ENCODE data around the gene GJA9.

GJA9 gene

GRCh38 chr1:38881487-38881886, at the start of gene GJA9:
Gene GJA9 (minus strand): TSS chr1:38881587. CDS start chr1:38876098, 5,489 bp downstream.
- Histone ChIP-seq H3K36me3 (ENCODE audit: control insufficient read depth in 5 of 5, insufficient read depth in 5 of 5, low read length in 5 of 5) (peaks cover 0 to 1% (median 0%) of the 10 kb centered on the region in 5 donors), H3K27ac (ENCODE audit: low read depth, low read length) (no peak within 1 kb of the TSS), H3K9ac (ENCODE audit: low read length in 5 of 5) (peak within 1 kb of the TSS in 1 of 5 donors; percentile 20), H3K4me3 (ENCODE audit: low read depth in 1 of 5, low read length in 5 of 5) (no peak within 1 kb of the TSS), H3K4me1 (ENCODE audit: control insufficient read depth in 5 of 5, insufficient read depth in 5 of 5, low read length in 5 of 5) (no peaks in the 10 kb centered on the region), H3K27me3 (ENCODE audit: control insufficient read depth in 5 of 5, insufficient read depth in 4 of 5, low read length in 5 of 5) (no peaks in the 10 kb centered on the region), H3K9me3 (ENCODE audit: control insufficient read depth in 5 of 5, low read length in 5 of 5) (no peaks in the 10 kb centered on the region)

- H3K27me3 ChIP-seq (ENCODE audit: control insufficient read depth in 5 of 5, insufficient read depth in 4 of 5, low read length in 5 of 5) = no peaks in the 10 kb centered on the region
- H3K9me3 ChIP-seq (ENCODE audit: control insufficient read depth in 5 of 5, low read length in 5 of 5) = no peaks in the 10 kb centered on the region
- H3K4me3 ChIP-seq (ENCODE audit: low read depth in 1 of 5, low read length in 5 of 5) = no peak overlapping the region
- H3K36me3 ChIP-seq (ENCODE audit: control insufficient read depth in 5 of 5, insufficient read depth in 5 of 5, low read length in 5 of 5) = no peaks in the 10 kb centered on the region
- no peak overlapping the region for H3K27ac ChIP-seq (ENCODE audit: low read depth, low read length)
- no peak overlapping the region for H3K9ac ChIP-seq (ENCODE audit: low read length in 5 of 5)
- no peaks in the 10 kb centered on the region for H3K4me1 ChIP-seq (ENCODE audit: control insufficient read depth in 5 of 5, insufficient read depth in 5 of 5, low read length in 5 of 5)
Observed at GRCh38 chr1:38929476-38929875, 48.1 kb upstream of the GJA9 start.

GRCh38 chr1:38929054-38929453, 47.7 kb upstream of the GJA9 start:
- H3K9me3 ChIP-seq (ENCODE audit: control insufficient read depth in 5 of 5, low read length in 5 of 5) = no peaks in the 10 kb centered on the region
- H3K4me1 ChIP-seq (ENCODE audit: control insufficient read depth in 5 of 5, insufficient read depth in 5 of 5, low read length in 5 of 5) = no peaks in the 10 kb centered on the region
- no peaks in the 10 kb centered on the region for H3K27me3 ChIP-seq (ENCODE audit: control insufficient read depth in 5 of 5, insufficient read depth in 4 of 5, low read length in 5 of 5)
- H3K36me3 ChIP-seq (ENCODE audit: control insufficient read depth in 5 of 5, insufficient read depth in 5 of 5, low read length in 5 of 5) = no peaks in the 10 kb centered on the region
- H3K9ac ChIP-seq (ENCODE audit: low read length in 5 of 5) = no peak overlapping the region
- no peak overlapping the region for H3K4me3 ChIP-seq (ENCODE audit: low read depth in 1 of 5, low read length in 5 of 5)
- no peak overlapping the region for H3K27ac ChIP-seq (ENCODE audit: low read depth, low read length)

GRCh38 chr1:38926091-38926490, 44.7 kb upstream of the GJA9 start:
- no peaks in the 10 kb centered on the region for H3K27me3 ChIP-seq (ENCODE audit: control insufficient read depth in 5 of 5, insufficient read depth in 4 of 5, low read length in 5 of 5)
- no peaks in the 10 kb centered on the region for H3K9me3 ChIP-seq (ENCODE audit: control insufficient read depth in 5 of 5, low read length in 5 of 5)
- no peaks in the 10 kb centered on the region for H3K36me3 ChIP-seq (ENCODE audit: control insufficient read depth in 5 of 5, insufficient read depth in 5 of 5, low read length in 5 of 5)
- no peak overlapping the region for H3K4me3 ChIP-seq (ENCODE audit: low read depth in 1 of 5, low read length in 5 of 5)
- no peak overlapping the region for H3K9ac ChIP-seq (ENCODE audit: low read length in 5 of 5)
- H3K4me1 ChIP-seq (ENCODE audit: control insufficient read depth in 5 of 5, insufficient read depth in 5 of 5, low read length in 5 of 5) = no peaks in the 10 kb centered on the region
- no peak overlapping the region for H3K27ac ChIP-seq (ENCODE audit: low read depth, low read length)

GRCh38 chr1:38925391-38925790, 44.0 kb upstream of the GJA9 start:
- Histone ChIP-seq H3K27me3 (ENCODE audit: control insufficient read depth in 5 of 5, insufficient read depth in 4 of 5, low read length in 5 of 5) (no peaks in the 10 kb centered on the region), H3K4me1 (ENCODE audit: control insufficient read depth in 5 of 5, insufficient read depth in 5 of 5, low read length in 5 of 5) (no peaks in the 10 kb centered on the region)

GRCh38 chr1:38923607-38924006, 42.2 kb upstream of the GJA9 start:
- no peak overlapping the region for H3K27ac ChIP-seq (ENCODE audit: low read depth, low read length)
- no peak overlapping the region for H3K4me3 ChIP-seq (ENCODE audit: low read depth in 1 of 5, low read length in 5 of 5)
- H3K9me3 ChIP-seq (ENCODE audit: control insufficient read depth in 5 of 5, low read length in 5 of 5) = no peaks in the 10 kb centered on the region
- H3K36me3 ChIP-seq (ENCODE audit: control insufficient read depth in 5 of 5, insufficient read depth in 5 of 5, low read length in 5 of 5) = no peaks in the 10 kb centered on the region
- no peaks in the 10 kb centered on the region for H3K4me1 ChIP-seq (ENCODE audit: control insufficient read depth in 5 of 5, insufficient read depth in 5 of 5, low read length in 5 of 5)
- no peak overlapping the region for H3K9ac ChIP-seq (ENCODE audit: low read length in 5 of 5)
- H3K27me3 ChIP-seq (ENCODE audit: control insufficient read depth in 5 of 5, insufficient read depth in 4 of 5, low read length in 5 of 5) = no peaks in the 10 kb centered on the region

More at GRCh38 chr1:38925391-38925790, 44.0 kb upstream of the GJA9 start:
- Histone ChIP-seq H3K9ac (ENCODE audit: low read length in 5 of 5) (no peak overlapping the region), H3K9me3 (ENCODE audit: control insufficient read depth in 5 of 5, low read length in 5 of 5) (no peaks in the 10 kb centered on the region), H3K4me3 (ENCODE audit: low read depth in 1 of 5, low read length in 5 of 5) (no peak overlapping the region), H3K27ac (ENCODE audit: low read depth, low read length) (no peak overlapping the region), H3K36me3 (ENCODE audit: control insufficient read depth in 5 of 5, insufficient read depth in 5 of 5, low read length in 5 of 5) (no peaks in the 10 kb centered on the region)

- peaks cover 3 to 12% (median 8%) of the 10 kb centered on the region in 5 donors for H3K36me3 ChIP-seq (ENCODE audit: control insufficient read depth in 5 of 5, insufficient read depth in 5 of 5, low read length in 5 of 5)
- H3K9ac ChIP-seq (ENCODE audit: low read length in 5 of 5) = no peak overlapping the region
- H3K27ac ChIP-seq (ENCODE audit: low read depth, low read length) = no peak overlapping the region
- H3K27me3 ChIP-seq (ENCODE audit: control insufficient read depth in 5 of 5, insufficient read depth in 4 of 5, low read length in 5 of 5) = no peaks in the 10 kb centered on the region
- no peaks in the 10 kb centered on the region for H3K4me1 ChIP-seq (ENCODE audit: control insufficient read depth in 5 of 5, insufficient read depth in 5 of 5, low read length in 5 of 5)
- H3K4me3 ChIP-seq (ENCODE audit: low read depth in 1 of 5, low read length in 5 of 5) = no peak overlapping the region
- no peaks in the 10 kb centered on the region for H3K9me3 ChIP-seq (ENCODE audit: control insufficient read depth in 5 of 5, low read length in 5 of 5)
Observed at GRCh38 chr1:38919130-38919529, 37.7 kb upstream of the GJA9 start.

- H3K27ac ChIP-seq (ENCODE audit: low read depth, low read length) = no peak overlapping the region
Observed at GRCh38 chr1:38918568-38918967, 37.2 kb upstream of the GJA9 start.

GRCh38 chr1:38917772-38918171, 36.4 kb upstream of the GJA9 start:
- no peak overlapping the region for H3K9ac ChIP-seq (ENCODE audit: low read length in 5 of 5)
- no peak overlapping the region for H3K27ac ChIP-seq (ENCODE audit: low read depth, low read length)
- H3K4me1 ChIP-seq (ENCODE audit: control insufficient read depth in 5 of 5, insufficient read depth in 5 of 5, low read length in 5 of 5) = no peaks in the 10 kb centered on the region

More at GRCh38 chr1:38918568-38918967, 37.2 kb upstream of the GJA9 start:
- H3K4me1 ChIP-seq (ENCODE audit: control insufficient read depth in 5 of 5, insufficient read depth in 5 of 5, low read length in 5 of 5) = no peaks in the 10 kb centered on the region
- H3K36me3 ChIP-seq (ENCODE audit: control insufficient read depth in 5 of 5, insufficient read depth in 5 of 5, low read length in 5 of 5) = peaks cover 3 to 13% (median 8%) of the 10 kb centered on the region in 5 donors
- H3K27me3 ChIP-seq (ENCODE audit: control insufficient read depth in 5 of 5, insufficient read depth in 4 of 5, low read length in 5 of 5) = no peaks in the 10 kb centered on the region
- no peaks in the 10 kb centered on the region for H3K9me3 ChIP-seq (ENCODE audit: control insufficient read depth in 5 of 5, low read length in 5 of 5)
- H3K4me3 ChIP-seq (ENCODE audit: low read depth in 1 of 5, low read length in 5 of 5) = no peak overlapping the region
- no peak overlapping the region for H3K9ac ChIP-seq (ENCODE audit: low read length in 5 of 5)

GRCh38 chr1:38917337-38917736, 36.0 kb upstream of the GJA9 start:
- no peak overlapping the region for H3K9ac ChIP-seq (ENCODE audit: low read length in 5 of 5)

More at GRCh38 chr1:38917772-38918171, 36.4 kb upstream of the GJA9 start:
- no peak overlapping the region for H3K4me3 ChIP-seq (ENCODE audit: low read depth in 1 of 5, low read length in 5 of 5)
- H3K27me3 ChIP-seq (ENCODE audit: control insufficient read depth in 5 of 5, insufficient read depth in 4 of 5, low read length in 5 of 5) = no peaks in the 10 kb centered on the region
- no peaks in the 10 kb centered on the region for H3K9me3 ChIP-seq (ENCODE audit: control insufficient read depth in 5 of 5, low read length in 5 of 5)
- H3K36me3 ChIP-seq (ENCODE audit: control insufficient read depth in 5 of 5, insufficient read depth in 5 of 5, low read length in 5 of 5) = peaks cover 3 to 14% (median 8%) of the 10 kb centered on the region in 5 donors

More at GRCh38 chr1:38917337-38917736, 36.0 kb upstream of the GJA9 start:
- Histone ChIP-seq H3K27ac (ENCODE audit: low read depth, low read length) (no peak overlapping the region), H3K9me3 (ENCODE audit: control insufficient read depth in 5 of 5, low read length in 5 of 5) (no peaks in the 10 kb centered on the region), H3K4me3 (ENCODE audit: low read depth in 1 of 5, low read length in 5 of 5) (no peak overlapping the region), H3K4me1 (ENCODE audit: control insufficient read depth in 5 of 5, insufficient read depth in 5 of 5, low read length in 5 of 5) (no peaks in the 10 kb centered on the region), H3K36me3 (ENCODE audit: control insufficient read depth in 5 of 5, insufficient read depth in 5 of 5, low read length in 5 of 5) (peaks cover 3 to 14% (median 8%) of the 10 kb centered on the region in 5 donors), H3K27me3 (ENCODE audit: control insufficient read depth in 5 of 5, insufficient read depth in 4 of 5, low read length in 5 of 5) (no peaks in the 10 kb centered on the region)
